ENCODE measurements around the gene GSG1L.

GRCh38 chr16:28052274-28053128, 11.0 kb downstream of the GSG1L start:
- TF ChIP-seq MAX (IDR thresholded peaks at IDR 0.05; ENCODE audit: low read depth, low read length) = no peak
- TF ChIP-seq CTCF (IDR thresholded peaks at IDR 0.05; ENCODE audit: low read depth, low read length) = no peak
- TF ChIP-seq POLR2A (IDR thresholded peaks at IDR 0.05; ENCODE audit: extremely low read depth, insufficient read length) = no peak

All from NB4 (cell line).